Keratinocyte (primary cell): ENCODE measurements around the gene TSC1. TPM values are rescaled to one million over a fixed set of nuclear protein-coding genes. Genes with fewer than 3 reads are reported as not detected.

Source experiments
- DNase-seq: peaks from one replicate; pipeline ENCODE4 v3.0.0-alpha.2; 2011; ENCODE audit warnings: low read depth, missing footprints, low spot score
- FAIRE-seq: peaks from 2 replicates; lab custom pipeline; 2011; peaks lifted over from hg19 to GRCh38; lab: Jason Lieb, UNC
- H2AFZ ChIP-seq: 2 replicates; pipeline ENCODE4 v1.6.0; 2012; ENCODE audit warnings: low read length, control low read depth, inconsistent platforms; ENCODE audit not compliant: control insufficient read depth
- H3K27ac ChIP-seq: 2 replicates; pipeline ENCODE4 v1.5.1; 2011; ENCODE audit warnings: low read length; ENCODE audit not compliant: control insufficient read depth, insufficient read depth
- H3K27me3 ChIP-seq: 3 replicates; pipeline ENCODE4 v1.6.0; 2011; ENCODE audit warnings: low read length; ENCODE audit not compliant: control insufficient read depth, insufficient read depth; ENCODE audit errors: extremely low read depth
- H3K36me3 ChIP-seq, 2 experiments: 2 replicates in 1 of 2; 3 replicates in 1 of 2; pipeline ENCODE4 v1.5.1; 2011; ENCODE audit warnings: low read length in 2 of 2, mild to moderate bottlenecking in 1 of 2; ENCODE audit not compliant: control insufficient read depth in 2 of 2, insufficient read depth in 2 of 2; ENCODE audit errors: extremely low read depth in 1 of 2
- H3K4me1 ChIP-seq: 3 replicates; pipeline ENCODE4 v1.5.1; 2011; ENCODE audit warnings: low read length; ENCODE audit not compliant: control insufficient read depth, insufficient read depth; ENCODE audit errors: extremely low read depth
- H3K4me2 ChIP-seq: 3 replicates; pipeline ENCODE4 v1.6.0; 2011; ENCODE audit warnings: low read depth, low read length; ENCODE audit not compliant: control insufficient read depth, insufficient read depth; ENCODE audit errors: extremely low read depth
- H3K4me3 ChIP-seq, 3 experiments: fragments of 200-600 bp in 1 of 3; sonication (generic) in 1 of 3; 2 replicates in 2 of 3; 3 replicates in 1 of 3; pipeline ENCODE4 v1.5.1; 2011 to 2016; ENCODE audit warnings: low read length in 3 of 3, mild to moderate bottlenecking in 3 of 3, control low read depth in 2 of 3, inconsistent platforms in 1 of 3, low read depth in 1 of 3, mixed read lengths in 1 of 3, mixed run types in 1 of 3, moderate library complexity in 1 of 3; ENCODE audit not compliant: control insufficient read depth in 2 of 3, insufficient read depth in 2 of 3; ENCODE audit errors: extremely low read depth in 1 of 3
- H3K79me2 ChIP-seq: 2 replicates; pipeline ENCODE4 v1.6.0; 2012; ENCODE audit warnings: low read length; ENCODE audit not compliant: control insufficient read depth, insufficient read depth
- H3K9ac ChIP-seq: 3 replicates; pipeline ENCODE4 v1.6.0; 2011; ENCODE audit warnings: low read length; ENCODE audit not compliant: control insufficient read depth, insufficient read depth; ENCODE audit errors: extremely low read depth
- H3K9me1 ChIP-seq: 3 replicates; pipeline ENCODE4 v1.6.0; 2011; ENCODE audit warnings: low read length; ENCODE audit not compliant: control insufficient read depth, insufficient read depth; ENCODE audit errors: extremely low read depth
- H3K9me3 ChIP-seq: 2 replicates; pipeline ENCODE4 v1.5.1; 2012; ENCODE audit warnings: low read depth, low read length; ENCODE audit not compliant: control insufficient read depth
- H4K20me1 ChIP-seq: 3 replicates; pipeline ENCODE4 v1.6.0; 2011; ENCODE audit warnings: low read length; ENCODE audit not compliant: control insufficient read depth, insufficient read depth; ENCODE audit errors: extremely low read depth
- EZH2 ChIP-seq: IDR thresholded peaks from one replicate; pipeline ENCODE4 v1.6.1; 2012; ENCODE audit warnings: inconsistent platforms, mild to moderate bottlenecking, low read length, moderate library complexity
- dilution Hi-C: fragments of 300-500 bp; cut with MboI; formaldehyde crosslinking; loops from one replicate; pipeline ENCODE4 v1.7.0; 2020; ENCODE audit warnings: low sequenced_read_pairs; ENCODE audit not compliant: extremely low pct_ligation_motif_present
- polyA plus RNA-seq, 5 experiments: library from polyadenylated mRNA; depleted of rRNA in 3 of 5; stranded (reverse) in 3 of 5; stranded (forward) in 1 of 5; unstranded in 1 of 5; fragments of >200 nt; gene quantifications; 1 replicate in 1 of 5; 2 replicates in 3 of 5; 3 replicates in 1 of 5; pipeline versions ENCODE4 v1.2.1 to v1.2.3, GENCODE V29; 2011 to 2012; ENCODE audit warnings: missing spikeins in 2 of 5, low read depth in 1 of 5, low replicate concordance in 1 of 5
- TF ChIP-seq, protein P1 (sequence below), 3 experiments: IDR thresholded peaks in 1 of 3; conservative IDR thresholded peaks in 1 of 3; optimal IDR thresholded peaks in 1 of 3; 2 replicates in 2 of 3; 3 replicates in 1 of 3; pipeline versions ENCODE3 to v1.5.1; 2011; ENCODE audit warnings: low read length in 3 of 3, mild to moderate bottlenecking in 3 of 3, moderate library complexity in 2 of 3, control low read depth in 1 of 3, inconsistent platforms in 1 of 3; ENCODE audit not compliant: insufficient read depth in 2 of 3; ENCODE audit errors: extremely low read depth in 1 of 3

Gene TSC1
- polyA plus RNA-seq, 1 donor (not counting 4 experiments of a cell fraction or from before 2014, with no cell fraction given) = 26.1 TPM

DNA sequence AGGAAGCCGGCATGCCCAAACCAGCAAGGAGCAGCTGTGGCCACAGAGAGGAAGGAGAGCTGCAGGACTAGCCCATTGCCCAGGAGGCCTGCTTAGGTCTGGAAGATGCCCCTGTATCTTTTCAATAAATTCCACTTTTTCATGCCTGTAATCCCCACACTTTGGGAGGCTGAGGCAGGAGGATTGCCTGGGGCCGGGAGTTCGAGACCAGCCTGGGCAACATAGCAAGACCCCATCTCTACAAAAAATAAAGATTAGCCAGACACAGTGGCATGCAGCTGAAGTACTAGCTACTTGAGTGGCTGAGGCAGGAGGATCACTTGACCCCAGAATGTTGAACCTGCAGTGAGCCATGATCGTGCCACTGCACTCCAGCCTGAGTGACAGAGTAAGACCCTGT, 5.3 kb upstream of the TSC1 start:
- no peaks in the 10 kb centered on the region for H3K27me3 ChIP-seq
- no peak overlapping the region for H3K4me3 ChIP-seq
- no peaks in the 10 kb centered on the region for H3K9me1 ChIP-seq
- no peaks in the 10 kb centered on the region for H3K9me3 ChIP-seq
- H3K4me2 ChIP-seq = no peak overlapping the region
- no peak for DNase-seq
- no peaks in the 10 kb centered on the region for H4K20me1 ChIP-seq
- TF ChIP-seq, protein P1, sequence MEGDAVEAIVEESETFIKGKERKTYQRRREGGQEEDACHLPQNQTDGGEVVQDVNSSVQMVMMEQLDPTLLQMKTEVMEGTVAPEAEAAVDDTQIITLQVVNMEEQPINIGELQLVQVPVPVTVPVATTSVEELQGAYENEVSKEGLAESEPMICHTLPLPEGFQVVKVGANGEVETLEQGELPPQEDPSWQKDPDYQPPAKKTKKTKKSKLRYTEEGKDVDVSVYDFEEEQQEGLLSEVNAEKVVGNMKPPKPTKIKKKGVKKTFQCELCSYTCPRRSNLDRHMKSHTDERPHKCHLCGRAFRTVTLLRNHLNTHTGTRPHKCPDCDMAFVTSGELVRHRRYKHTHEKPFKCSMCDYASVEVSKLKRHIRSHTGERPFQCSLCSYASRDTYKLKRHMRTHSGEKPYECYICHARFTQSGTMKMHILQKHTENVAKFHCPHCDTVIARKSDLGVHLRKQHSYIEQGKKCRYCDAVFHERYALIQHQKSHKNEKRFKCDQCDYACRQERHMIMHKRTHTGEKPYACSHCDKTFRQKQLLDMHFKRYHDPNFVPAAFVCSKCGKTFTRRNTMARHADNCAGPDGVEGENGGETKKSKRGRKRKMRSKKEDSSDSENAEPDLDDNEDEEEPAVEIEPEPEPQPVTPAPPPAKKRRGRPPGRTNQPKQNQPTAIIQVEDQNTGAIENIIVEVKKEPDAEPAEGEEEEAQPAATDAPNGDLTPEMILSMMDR (optimal IDR thresholded peaks at IDR 0.05 in 1 of 3, IDR thresholded peaks at IDR 0.05 in 1 of 3, conservative IDR thresholded peaks at IDR 0.05 in 1 of 3; ENCODE audit: extremely low read depth in 1 of 3, insufficient read depth in 2 of 3, low read length in 3 of 3) = no peak
- no peak for TF ChIP-seq EZH2
- H3K79me2 ChIP-seq = no peaks in the 10 kb centered on the region
- FAIRE-seq = no peak
- no peak overlapping the region for H3K27ac ChIP-seq
- dilution Hi-C loops = no loop called here
- H3K36me3 ChIP-seq = no peaks in the 10 kb centered on the region
- no peak overlapping the region for H2AFZ ChIP-seq
- H3K9ac ChIP-seq = no peak overlapping the region
- peaks cover 13% of the 10 kb centered on the region for H3K4me1 ChIP-seq

DNA sequence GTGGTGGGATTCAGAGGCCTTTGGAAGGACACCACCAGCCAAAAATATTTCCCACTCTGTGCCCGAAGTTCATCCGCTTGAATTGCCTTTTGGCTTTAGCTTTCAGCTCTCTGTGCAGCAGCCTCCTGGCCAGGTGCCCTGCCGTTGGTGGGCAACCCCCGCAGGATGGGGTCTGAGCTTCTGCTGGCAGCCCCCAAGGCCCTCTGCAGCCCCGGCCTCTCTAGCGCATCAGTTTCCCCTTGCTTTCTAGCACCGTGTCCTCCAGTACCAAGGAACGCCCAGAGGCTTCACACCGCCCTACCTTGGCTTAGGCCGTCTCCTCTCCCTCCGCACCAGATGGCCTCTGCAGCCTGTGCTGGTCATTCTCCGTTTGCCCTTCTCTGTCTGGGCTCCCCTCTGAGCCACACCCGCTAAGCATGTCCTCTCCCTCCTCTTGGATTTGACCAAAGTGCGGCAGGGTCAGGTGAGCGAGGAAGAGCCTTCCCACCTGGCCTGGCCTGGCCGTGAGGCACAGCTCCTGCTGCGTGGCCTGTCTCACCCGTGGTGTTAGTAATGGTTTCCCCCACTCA, 4.2 kb upstream of the TSC1 start:
- dilution Hi-C loops = no loop called here
- Histone ChIP-seq H3K9me3 (no peaks in the 10 kb centered on the region), H3K4me2 (no peak overlapping the region), H3K4me3 (no peak overlapping the region), H3K79me2 (peaks cover 8% of the 10 kb centered on the region), H3K9me1 (no peaks in the 10 kb centered on the region), H3K27ac (no peak overlapping the region), H3K27me3 (no peaks in the 10 kb centered on the region), H3K4me1 (peaks cover 14% of the 10 kb centered on the region), H3K9ac (no peak overlapping the region), H2AFZ (no peak overlapping the region), H4K20me1 (no peaks in the 10 kb centered on the region), H3K36me3 (no peaks in the 10 kb centered on the region)
- FAIRE-seq = no peak
- TF ChIP-seq, protein P1 (optimal IDR thresholded peaks at IDR 0.05 in 1 of 3, IDR thresholded peaks at IDR 0.05 in 1 of 3, conservative IDR thresholded peaks at IDR 0.05 in 1 of 3; ENCODE audit: extremely low read depth in 1 of 3, insufficient read depth in 2 of 3, low read length in 3 of 3) = no peak
- no peak for TF ChIP-seq EZH2
- DNase-seq = no peak
